Fibroblast of mammary gland (primary cell): ENCODE measurements around the gene ULBP1.
"Not testable (repeated sequence)": the region's sequence is repeated elsewhere in the genome, so short reads cannot be mapped to it uniquely, and the experiment has no call there.

Source experiments
- DNase-seq: peaks from one replicate; pipeline ENCODE4 v3.0.0-alpha.2; 2010; ENCODE audit warnings: low read depth
- H3K4me3 ChIP-seq: 2 replicates; pipeline ENCODE4 v1.5.1; 2011; ENCODE audit warnings: low read depth, mild to moderate bottlenecking, low read length, moderate library complexity; ENCODE audit not compliant: control insufficient read depth
- TF ChIP-seq, protein P1 (sequence below): conservative IDR thresholded peaks from 2 replicates; pipeline ENCODE4 v1.5.1; 2011; ENCODE audit warnings: low read depth, low read length, inconsistent platforms; ENCODE audit not compliant: control insufficient read depth, insufficient read depth

Gene ULBP1

DNA sequence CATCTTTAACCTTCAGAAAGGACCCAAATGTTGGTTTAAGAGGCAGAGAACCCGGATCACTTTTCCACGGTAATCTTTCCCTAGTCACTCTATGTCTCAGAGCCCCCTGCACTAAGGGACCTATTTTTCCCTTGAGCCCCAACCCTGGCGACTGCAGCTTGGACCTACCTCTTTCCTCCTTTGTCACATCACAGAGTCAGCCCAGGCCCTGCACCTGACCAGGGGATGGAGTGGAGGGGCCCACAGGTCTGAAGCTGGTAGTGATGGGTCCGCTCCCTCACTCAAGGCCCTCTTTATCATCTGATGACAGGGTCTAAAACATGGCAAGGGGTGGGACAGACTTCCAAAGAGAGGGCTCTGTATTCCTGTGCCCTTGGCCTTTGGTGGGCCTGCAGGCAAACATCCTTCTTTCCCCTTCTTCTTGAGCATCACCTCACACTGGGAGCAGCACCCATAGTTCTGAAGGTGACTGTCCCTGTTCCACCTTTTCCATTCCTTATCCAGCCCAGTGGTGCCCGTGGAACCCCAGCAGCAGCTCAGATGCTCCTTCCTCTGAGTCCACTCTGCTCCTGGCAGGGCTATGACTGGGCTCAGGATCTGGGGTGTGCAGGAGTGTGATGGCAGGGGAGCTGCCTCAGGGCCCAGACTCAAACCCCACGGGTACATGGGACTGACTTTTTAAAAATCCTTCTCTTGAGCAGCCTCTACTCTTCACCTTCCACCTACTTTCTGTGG, 55.3 kb downstream of the ULBP1 start:
- DNase-seq, result no peak
- TF ChIP-seq, protein P1, sequence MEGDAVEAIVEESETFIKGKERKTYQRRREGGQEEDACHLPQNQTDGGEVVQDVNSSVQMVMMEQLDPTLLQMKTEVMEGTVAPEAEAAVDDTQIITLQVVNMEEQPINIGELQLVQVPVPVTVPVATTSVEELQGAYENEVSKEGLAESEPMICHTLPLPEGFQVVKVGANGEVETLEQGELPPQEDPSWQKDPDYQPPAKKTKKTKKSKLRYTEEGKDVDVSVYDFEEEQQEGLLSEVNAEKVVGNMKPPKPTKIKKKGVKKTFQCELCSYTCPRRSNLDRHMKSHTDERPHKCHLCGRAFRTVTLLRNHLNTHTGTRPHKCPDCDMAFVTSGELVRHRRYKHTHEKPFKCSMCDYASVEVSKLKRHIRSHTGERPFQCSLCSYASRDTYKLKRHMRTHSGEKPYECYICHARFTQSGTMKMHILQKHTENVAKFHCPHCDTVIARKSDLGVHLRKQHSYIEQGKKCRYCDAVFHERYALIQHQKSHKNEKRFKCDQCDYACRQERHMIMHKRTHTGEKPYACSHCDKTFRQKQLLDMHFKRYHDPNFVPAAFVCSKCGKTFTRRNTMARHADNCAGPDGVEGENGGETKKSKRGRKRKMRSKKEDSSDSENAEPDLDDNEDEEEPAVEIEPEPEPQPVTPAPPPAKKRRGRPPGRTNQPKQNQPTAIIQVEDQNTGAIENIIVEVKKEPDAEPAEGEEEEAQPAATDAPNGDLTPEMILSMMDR, result no peak
- H3K4me3 ChIP-seq, result no peak overlapping the region

DNA sequence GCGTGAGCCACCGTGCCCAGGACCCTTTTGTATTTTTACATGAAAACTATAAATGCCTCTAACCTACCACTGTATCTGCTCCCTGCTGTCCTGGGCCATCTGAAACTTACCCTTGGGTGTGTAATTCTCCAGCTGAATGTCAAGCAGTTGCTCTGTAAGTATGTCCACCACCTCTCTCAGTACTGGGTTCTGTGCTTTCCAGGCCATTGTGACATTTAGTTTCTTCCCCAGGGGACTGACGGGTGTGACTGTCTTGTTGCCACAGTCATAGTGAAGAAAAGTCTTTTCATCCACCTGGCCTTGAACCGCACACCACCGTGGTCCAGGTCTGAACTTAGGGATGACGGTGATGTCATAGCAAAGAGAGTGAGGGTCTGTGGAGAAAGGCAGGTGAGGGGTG, 58.1 kb downstream of the ULBP1 start:
- H3K4me3 ChIP-seq, DNase-seq: not testable (repeated sequence)
